ENCODE data around the gene OPN1MW.
A peak's percentile ranks its signal among the peaks of the same experiment; 100 is the strongest.
"Not testable (repeated sequence)": the region's sequence is repeated elsewhere in the genome, so short reads cannot be mapped to it uniquely, and the experiment has no call there.

OPN1MW gene

DNA sequence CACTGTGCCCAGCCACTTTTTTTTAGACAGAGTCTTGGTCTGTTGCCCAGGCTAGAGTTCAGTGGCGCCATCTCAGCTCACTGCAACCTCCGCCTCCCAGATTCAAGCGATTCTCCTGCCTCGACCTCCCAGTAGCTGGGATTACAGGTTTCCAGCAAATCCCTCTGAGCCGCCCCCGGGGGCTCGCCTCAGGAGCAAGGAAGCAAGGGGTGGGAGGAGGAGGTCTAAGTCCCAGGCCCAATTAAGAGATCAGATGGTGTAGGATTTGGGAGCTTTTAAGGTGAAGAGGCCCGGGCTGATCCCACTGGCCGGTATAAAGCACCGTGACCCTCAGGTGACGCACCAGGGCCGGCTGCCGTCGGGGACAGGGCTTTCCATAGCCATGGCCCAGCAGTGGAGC, at the start of gene OPN1MW:
OPN1MW (plus strand) TSS at position 301 of the 400 bp plus-strand sequence; CDS start at position 383, 82 bp downstream.
- DNase-seq: not testable (repeated sequence)

DNA sequence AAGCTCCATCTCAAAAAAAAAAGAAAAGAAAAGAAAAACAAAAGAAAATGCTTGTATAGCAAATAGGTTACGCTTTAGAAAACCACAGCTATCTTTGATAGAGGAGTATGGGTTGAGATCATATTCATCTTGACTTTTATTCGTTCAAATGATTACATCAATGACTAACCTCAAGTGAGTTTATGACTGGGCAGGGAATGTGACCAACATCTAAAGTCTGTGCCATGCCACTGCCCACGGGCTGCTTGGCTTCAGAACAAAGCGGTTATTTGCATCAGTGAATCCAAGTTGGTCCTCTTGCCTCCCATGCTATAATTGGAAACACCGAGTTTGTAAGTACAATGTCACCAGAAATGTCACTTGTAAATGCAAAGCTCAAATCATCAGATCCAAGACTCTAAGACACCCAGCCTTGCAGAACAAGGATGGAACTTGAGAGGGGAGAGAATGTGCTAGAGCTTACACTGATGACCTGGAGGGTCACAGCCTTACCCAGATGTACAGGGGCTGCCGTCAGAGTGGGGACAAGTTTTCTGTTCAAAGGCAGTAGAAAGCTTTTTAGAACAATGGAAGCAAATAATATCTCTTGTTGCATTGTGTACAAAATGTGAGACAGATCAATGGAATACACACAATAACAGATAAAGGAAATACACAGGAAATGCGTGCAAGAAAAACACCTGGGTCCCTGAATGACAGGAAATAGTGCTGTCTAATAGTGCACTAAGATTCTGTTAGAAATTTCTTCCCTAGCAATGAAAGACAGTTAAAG, 46.8 kb upstream of the OPN1MW start:
- DNase-seq: no peak

DNA sequence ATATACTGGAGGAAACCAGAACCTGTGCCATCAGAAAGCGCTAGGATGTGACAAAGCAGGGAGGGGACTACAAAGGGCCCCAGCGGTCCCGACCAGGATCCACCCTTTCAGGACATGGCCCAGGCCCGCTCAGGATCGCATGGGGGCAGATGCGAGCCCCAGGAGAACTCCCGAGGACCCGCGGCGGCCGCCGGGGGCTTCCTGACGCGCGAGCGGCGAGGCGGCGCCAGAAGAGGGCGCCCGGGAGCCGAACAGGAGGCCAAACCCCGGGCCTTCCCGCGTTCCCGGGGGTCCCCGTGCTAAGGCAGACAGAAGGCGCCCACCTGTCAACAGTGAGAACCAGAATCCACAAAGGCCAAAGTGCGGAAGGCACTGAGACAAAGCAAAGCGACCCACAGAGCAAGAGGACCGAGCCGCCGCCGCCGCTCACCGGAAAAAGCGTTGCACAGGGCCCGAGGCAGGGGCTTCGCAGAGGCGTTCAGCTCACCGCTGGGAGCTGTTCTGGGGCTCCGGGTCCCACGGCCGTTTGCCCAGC, 45.7 kb upstream of the OPN1MW start:
- DNase-seq: peak; percentile 13

DNA sequence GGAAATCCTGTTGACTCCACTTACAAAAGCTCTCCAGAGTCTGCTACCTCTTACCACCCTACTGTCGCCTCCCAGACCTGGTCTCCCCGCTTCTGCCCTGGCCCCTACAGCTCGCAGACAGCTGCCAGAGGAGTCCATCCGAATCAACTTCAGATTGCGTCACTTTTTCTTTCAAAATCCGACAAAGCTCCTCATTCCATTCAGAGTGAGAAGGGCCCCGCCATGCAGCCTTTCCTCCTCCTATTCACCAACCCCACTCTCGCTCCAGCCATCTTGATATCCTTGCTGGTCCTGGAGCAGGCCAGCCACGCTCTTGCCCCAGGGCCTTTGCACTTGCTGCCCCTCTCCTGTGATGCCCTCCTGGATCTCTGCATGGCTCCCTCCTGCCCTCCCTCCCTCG, 43.5 kb upstream of the OPN1MW start:
- no peak for DNase-seq

DNA sequence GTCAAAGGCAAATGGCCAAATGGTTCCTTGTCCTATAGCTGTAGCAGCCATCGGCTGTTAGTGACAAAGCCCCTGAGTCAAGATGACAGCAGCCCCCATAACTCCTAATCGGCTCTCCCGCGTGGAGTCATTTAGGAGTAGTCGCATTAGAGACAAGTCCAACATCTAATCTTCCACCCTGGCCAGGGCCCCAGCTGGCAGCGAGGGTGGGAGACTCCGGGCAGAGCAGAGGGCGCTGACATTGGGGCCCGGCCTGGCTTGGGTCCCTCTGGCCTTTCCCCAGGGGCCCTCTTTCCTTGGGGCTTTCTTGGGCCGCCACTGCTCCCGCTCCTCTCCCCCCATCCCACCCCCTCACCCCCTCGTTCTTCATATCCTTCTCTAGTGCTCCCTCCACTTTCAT, 42.2 kb upstream of the OPN1MW start:
- no peak for DNase-seq

DNA sequence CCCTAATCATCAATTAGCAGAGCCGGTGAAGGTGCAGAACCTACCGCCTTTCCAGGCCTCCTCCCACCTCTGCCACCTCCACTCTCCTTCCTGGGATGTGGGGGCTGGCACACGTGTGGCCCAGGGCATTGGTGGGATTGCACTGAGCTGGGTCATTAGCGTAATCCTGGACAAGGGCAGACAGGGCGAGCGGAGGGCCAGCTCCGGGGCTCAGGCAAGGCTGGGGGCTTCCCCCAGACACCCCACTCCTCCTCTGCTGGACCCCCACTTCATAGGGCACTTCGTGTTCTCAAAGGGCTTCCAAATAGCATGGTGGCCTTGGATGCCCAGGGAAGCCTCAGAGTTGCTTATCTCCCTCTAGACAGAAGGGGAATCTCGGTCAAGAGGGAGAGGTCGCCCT, 41.7 kb upstream of the OPN1MW start:
- no peak for DNase-seq

DNA sequence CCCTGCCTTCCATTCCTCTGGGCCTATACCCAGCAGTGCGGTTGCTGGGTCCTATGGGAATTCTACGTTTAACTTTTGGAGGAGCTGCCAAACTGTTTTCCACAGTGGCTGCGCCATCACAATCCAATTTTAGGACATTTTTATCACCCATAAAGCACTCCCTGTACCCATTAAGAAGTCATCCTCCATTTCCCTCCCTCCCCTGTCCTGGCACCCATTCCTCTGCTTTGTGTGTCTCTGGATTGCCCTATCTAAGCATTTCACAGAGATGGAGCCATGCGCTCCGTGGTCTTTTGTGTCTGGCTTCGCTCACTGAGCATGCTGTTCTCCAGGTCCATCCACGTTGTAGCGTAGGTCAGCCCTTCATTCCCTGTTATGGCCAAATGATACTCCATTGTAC, 40.0 kb upstream of the OPN1MW start:
- DNase-seq: no peak

DNA sequence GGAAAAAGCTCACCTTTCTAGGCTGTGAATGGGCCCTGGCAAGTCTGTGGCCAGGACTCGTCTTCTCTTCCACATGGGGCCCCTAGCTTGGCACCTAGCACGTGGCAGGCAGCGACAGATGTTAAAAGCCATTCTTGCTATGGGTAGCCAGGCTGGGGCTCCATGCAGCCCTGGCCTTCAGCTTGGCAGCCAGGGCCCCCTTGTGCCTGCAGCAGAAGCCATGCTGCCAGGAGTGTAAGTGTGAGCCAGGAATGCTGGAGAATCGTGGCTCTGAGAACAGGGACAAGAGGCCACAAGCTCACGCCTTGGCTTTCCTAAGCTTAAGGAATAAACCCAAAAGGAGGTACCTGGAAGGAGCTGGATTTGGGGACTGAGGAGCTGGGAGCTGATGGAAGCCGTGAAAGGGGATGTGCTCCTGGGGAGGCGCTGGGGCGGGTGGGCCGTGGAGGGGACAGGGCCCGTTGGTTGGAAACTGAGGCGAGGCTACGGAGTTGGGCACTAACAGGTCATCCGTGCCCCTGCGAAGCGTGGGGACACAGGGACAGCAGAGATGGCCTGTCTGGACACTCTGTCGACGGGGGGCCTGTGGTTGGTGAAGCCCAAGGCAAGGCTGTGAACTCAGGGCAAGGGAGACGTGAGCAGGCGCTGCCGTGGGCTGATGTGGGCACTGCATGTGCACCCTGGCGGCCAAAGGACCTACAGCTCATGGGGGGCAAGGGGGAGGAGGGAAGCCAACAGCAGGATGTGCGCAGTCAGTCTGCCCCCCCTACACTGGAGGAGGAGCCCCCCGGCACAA, 39.2 kb upstream of the OPN1MW start:
- DNase-seq: no peak

- not testable (repeated sequence) for DNase-seq
Measured at GRCh38 chrX:154144010-154144409, 38.4 kb upstream of the OPN1MW start, which contains the start of gene OPN1LW. Gene OPN1LW (plus strand): TSS chrX:154144243. CDS start chrX:154144284, 41 bp downstream.

DNA sequence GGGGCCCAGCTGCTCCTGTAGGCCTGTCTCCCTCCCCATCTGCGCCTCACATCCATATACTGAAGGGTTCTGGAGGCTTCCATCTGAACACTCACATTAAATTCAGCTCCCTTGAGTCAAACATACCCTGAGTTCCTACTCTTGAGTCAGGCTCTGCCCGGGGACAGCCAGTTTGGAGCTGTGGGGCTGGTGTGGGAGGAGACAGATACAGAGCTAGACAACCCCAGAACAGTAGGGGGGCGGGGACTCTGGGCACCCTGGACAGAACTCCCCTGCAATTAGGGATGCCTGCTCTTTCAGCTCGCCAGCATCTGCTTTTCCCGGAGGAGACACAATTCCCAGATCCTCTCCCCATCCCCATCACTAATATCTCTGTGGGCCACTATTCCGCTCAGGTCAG, 31.4 kb upstream of the OPN1MW start:
- not testable (repeated sequence) for DNase-seq

DNA sequence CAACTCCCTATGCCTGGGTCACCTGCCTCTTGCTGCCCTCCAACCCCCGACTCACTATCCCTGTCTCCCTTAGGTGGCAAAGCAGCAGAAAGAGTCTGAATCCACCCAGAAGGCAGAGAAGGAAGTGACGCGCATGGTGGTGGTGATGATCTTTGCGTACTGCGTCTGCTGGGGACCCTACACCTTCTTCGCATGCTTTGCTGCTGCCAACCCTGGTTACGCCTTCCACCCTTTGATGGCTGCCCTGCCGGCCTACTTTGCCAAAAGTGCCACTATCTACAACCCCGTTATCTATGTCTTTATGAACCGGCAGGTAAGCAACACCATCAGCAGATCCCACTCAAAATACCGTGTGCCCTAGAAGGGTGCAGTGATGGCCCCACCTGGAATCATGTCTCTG, 26.2 kb upstream of the OPN1MW start:
- DNase-seq: not testable (repeated sequence)

DNA sequence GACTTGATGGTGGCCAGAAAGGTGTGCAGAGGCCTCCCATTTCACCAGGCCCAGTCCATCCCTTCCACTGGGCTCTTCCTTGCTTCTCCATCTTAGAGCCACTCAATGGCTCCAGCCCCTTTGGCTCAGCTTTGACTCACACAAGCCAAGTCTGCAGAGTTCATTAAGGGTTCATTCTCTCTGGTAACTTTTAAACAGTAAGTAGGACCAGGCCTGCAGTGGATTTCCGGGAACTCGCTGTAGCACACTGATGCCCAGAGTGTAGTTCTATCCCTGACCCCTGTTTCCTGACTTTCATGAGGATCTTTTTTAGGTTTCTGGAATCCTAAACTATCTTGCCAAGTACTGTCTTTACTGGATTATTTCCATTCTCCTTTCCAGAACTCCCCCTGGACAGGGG, 25.2 kb upstream of the OPN1MW start:
- not testable (repeated sequence) for DNase-seq

- not testable (repeated sequence) for DNase-seq
Measured at GRCh38 chrX:154159345-154159744, 23.1 kb upstream of the OPN1MW start.

DNA sequence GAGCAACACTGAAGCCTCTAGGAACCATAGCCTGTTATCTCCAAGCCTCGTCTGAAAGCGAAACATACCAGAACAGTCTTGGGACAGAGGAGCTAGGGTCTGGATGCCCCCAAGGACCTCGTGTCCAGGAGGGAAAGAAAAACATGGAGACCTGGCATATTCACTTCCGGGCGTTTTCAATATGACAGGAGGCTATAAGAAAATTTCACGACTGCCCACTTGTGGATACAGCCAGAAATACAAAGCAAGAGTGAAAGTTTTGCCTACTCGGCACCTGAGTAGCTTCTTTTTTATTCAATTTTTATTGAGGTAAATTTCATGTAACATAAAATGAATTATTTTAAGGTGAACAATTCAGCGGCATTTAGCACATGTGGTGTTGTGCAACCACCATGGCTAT, 17.5 kb upstream of the OPN1MW start:
- DNase-seq: not testable (repeated sequence)

- DNase-seq: not testable (repeated sequence)
Measured at GRCh38 chrX:154168384-154168783, 14.0 kb upstream of the OPN1MW start.

DNA sequence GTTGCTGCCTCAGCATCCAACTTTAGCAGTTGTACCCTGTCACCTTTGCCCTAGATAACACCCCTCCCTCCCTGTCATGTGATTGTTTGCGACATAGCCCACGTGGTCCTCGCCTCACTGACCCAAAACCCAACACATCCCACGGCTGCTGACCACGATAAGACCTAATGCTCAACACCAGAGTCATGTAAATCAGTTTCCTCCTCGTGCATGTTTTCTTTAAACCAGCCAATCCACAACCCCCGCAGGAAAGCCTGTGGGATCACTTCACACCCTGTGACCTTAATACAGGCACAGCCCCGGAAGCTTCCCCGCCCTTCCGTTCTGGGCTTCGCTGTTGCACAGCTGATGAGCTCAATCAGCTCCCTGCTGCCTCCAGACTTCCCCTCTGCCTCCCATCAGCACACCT, 9.9 kb upstream of the OPN1MW start:
- not testable (repeated sequence) for DNase-seq

GRCh38 chrX:154174356-154174755, 8.0 kb upstream of the OPN1MW start:
- not testable (repeated sequence) for DNase-seq

- not testable (repeated sequence) for DNase-seq
Measured at GRCh38 chrX:154183794-154184193, 1.4 kb downstream of the OPN1MW start.

DNA sequence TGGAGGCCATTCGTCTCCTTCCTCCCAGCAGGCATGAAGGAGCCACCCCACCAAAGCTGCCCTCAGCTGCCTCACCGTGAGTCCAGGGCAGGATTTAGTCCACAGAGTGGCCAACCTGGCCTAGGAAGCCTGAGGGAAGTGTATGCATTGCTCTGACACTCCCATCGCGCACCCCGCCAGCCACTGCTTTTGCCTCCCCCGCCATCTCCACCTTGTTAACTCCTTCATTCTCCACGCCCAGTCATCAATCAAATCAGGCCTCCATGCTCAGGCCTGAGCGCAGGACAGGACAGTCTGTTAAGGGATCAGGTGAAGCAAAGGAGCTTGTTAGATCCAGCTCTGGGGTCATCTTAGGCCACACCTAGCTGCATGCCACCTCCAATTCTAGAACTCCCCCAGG, 10.4 kb downstream of the OPN1MW start:
- DNase-seq: not testable (repeated sequence)

DNA sequence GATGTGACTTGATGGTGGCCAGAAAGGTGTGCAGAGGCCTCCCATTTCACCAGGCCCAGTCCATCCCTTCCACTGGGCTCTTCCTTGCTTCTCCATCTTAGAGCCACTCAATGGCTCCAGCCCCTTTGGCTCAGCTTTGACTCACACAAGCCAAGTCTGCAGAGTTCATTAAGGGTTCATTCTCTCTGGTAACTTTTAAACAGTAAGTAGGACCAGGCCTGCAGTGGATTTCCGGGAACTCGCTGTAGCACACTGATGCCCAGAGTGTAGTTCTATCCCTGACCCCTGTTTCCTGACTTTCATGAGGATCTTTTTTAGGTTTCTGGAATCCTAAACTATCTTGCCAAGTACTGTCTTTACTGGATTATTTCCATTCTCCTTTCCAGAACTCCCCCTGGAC, 11.9 kb downstream of the OPN1MW start:
- DNase-seq: not testable (repeated sequence)

GRCh38 chrX:154196466-154196865, 14.1 kb downstream of the OPN1MW start:
- not testable (repeated sequence) for DNase-seq

- not testable (repeated sequence) for DNase-seq
Measured at GRCh38 chrX:154209670-154210418, 27.4 kb downstream of the OPN1MW start.

- not testable (repeated sequence) for DNase-seq
Measured at GRCh38 chrX:154211057-154211456, 28.7 kb downstream of the OPN1MW start.

All from NCI-H526 treated with DMSO at 0.1 percent for 48 hours (cell line).